ENCODE results near the gene NKX2-4. TPM values are rescaled to one million over a fixed set of nuclear protein-coding genes. Genes with fewer than 3 reads are reported as not detected.

NKX2-4 gene
- total and polyA plus RNA-seq, 2 of the 4 experiments (the other 2 are of a cell fraction), result not detected

GRCh38 chr20:21432911-21433310, 35.6 kb upstream of the NKX2-4 start:
- TF ChIP-seq RFX5 (IDR thresholded peaks at IDR 0.05; ENCODE audit: low read depth, low read length) (no peak), CTCF (conservative IDR thresholded peaks at IDR 0.05; ENCODE audit: low read depth, low read length) (no peak), USF2 (IDR thresholded peaks at IDR 0.05; ENCODE audit: low read depth, low read length) (no peak), ELK1 (IDR thresholded peaks at IDR 0.05; ENCODE audit: borderline replicate concordance, low read depth, low read length) (no peak), CEBPB (IDR thresholded peaks at IDR 0.05; ENCODE audit: low read depth, low read length) (no peak), MAZ (IDR thresholded peaks at IDR 0.05; ENCODE audit: borderline replicate concordance, low read depth, low read length) (no peak), CHD1 (IDR thresholded peaks at IDR 0.05; ENCODE audit: low read depth, low read length) (no peak), NFE2L2 (IDR thresholded peaks at IDR 0.05; ENCODE audit: low read depth, low read length) (no peak), RAD21 (IDR thresholded peaks at IDR 0.05; ENCODE audit: low read length) (no peak), RCOR1 (IDR thresholded peaks at IDR 0.05; ENCODE audit: insufficient replicate concordance, low read length) (no peak), BHLHE40 (IDR thresholded peaks at IDR 0.05; ENCODE audit: low read depth, low read length) (no peak), MXI1 (IDR thresholded peaks at IDR 0.05; ENCODE audit: borderline replicate concordance, low read depth, low read length) (no peak), FOS (IDR thresholded peaks at IDR 0.05; ENCODE audit: low read depth, low read length) (no peak), POLR2A (IDR thresholded peaks at IDR 0.05; ENCODE audit: low read depth, low read length) (no peak), SMC3 (IDR thresholded peaks at IDR 0.05; ENCODE audit: low read depth, low read length) (no peak), MAFK (IDR thresholded peaks at IDR 0.05; ENCODE audit: low read depth, low read length) (no peak)
- Histone ChIP-seq H4K20me1 (ENCODE audit: insufficient read depth, low read length) (no peaks in the 10 kb centered on the region), H2AK9ac (replicated peaks; ENCODE audit: low read depth, low read length, poor library complexity) (no peak overlapping the region), H2BK120ac (ENCODE audit: low read depth, low read length) (no peak overlapping the region), H3K9ac (ENCODE audit: low read depth, low read length) (no peak overlapping the region), H3K56ac (ENCODE audit: extremely low read depth, insufficient read depth, low read length) (no peak overlapping the region), H4K8ac (ENCODE audit: low read depth in 2 of 2, low read length in 2 of 2) (no peak overlapping the region), H3K4me2 (ENCODE audit: low read depth, low read length) (no peak overlapping the region), H2AK5ac (ENCODE audit: low read depth, low read length) (no peak overlapping the region), H2AFZ (replicated peaks; ENCODE audit: low read length, poor library complexity) (no peak overlapping the region), H3K23ac (ENCODE audit: low read depth, low read length) (no peak overlapping the region), H3K4me1 (ENCODE audit: control insufficient read depth, insufficient read depth, low read length) (no peaks in the 10 kb centered on the region), H3K36me3 (ENCODE audit: control insufficient read depth, insufficient read depth, low read length) (no peaks in the 10 kb centered on the region), H3K27me3 (ENCODE audit: control insufficient read depth, insufficient read depth, low read length) (peaks cover 4% of the 10 kb centered on the region), H2BK20ac (ENCODE audit: low read depth, low read length) (no peak overlapping the region), H3K27ac (ENCODE audit: insufficient read depth, low read length) (no peak overlapping the region), H2BK15ac (ENCODE audit: low read depth, low read length) (no peak overlapping the region), H4K5ac (ENCODE audit: low read depth, low read length) (no peak overlapping the region), H3K4me3 (ENCODE audit: insufficient read depth, low read depth, low read length) (no peak overlapping the region), H3K79me1 (ENCODE audit: low read depth in 1 of 2, low read length in 2 of 2) (no peaks in the 10 kb centered on the region), H4K91ac (ENCODE audit: insufficient read depth, low read depth, low read length) (no peak overlapping the region), H3K9me3 (ENCODE audit: control insufficient read depth, insufficient read depth, low read length) (no peaks in the 10 kb centered on the region), H3K14ac (replicated peaks; ENCODE audit: low read depth, low read length) (no peak overlapping the region), H3K18ac (ENCODE audit: low read depth, low read length) (no peak overlapping the region), H2BK5ac (ENCODE audit: low read depth, low read length, poor library complexity, severe bottlenecking) (no peak overlapping the region), H3K9me1 (ENCODE audit: insufficient read depth, low read length) (no peaks in the 10 kb centered on the region), H3K4ac (ENCODE audit: low read depth, low read length) (no peak overlapping the region)
- ChIA-PET POLR2A (ENCODE audit: unreplicated experiment) (interaction anchor here (0.6 kb wide), 1 partner anchor 144 kb away, joined by 3 read pairs; no protein-coding TSS in a partner anchor), CTCF (no interaction called here)
- dilution Hi-C loops (cut with HindIII; ENCODE audit: low sequenced_read_pairs, unreplicated experiment) (no loop called here), intact Hi-C loops (cut with micrococcal nuclease) (no loop called here), in situ Hi-C loops (cut with MboI; ENCODE audit: low sequenced_read_pairs) (no loop called here)
- DNase-seq, result no peak
- BruUV-seq (replicated peaks), result no TSS peak
- WGBS, 2 experiments (ENCODE audit: extremely low coverage in 2 of 2, insufficient read length in 1 of 2), result 95% methylated on average over 3 of the region's 4 CpGs; no CpG with 5 or more reads in 1 of the 2 experiments
- ATAC-seq (ENCODE audit: low read depth), result no peak

Measured in IMR-90 (cell line).